Measurements from ENCODE around the gene POTEF.
A peak's percentile ranks its signal among the peaks of the same experiment; 100 is the strongest.
"Not testable (repeated sequence)": the region's sequence is repeated elsewhere in the genome, so short reads cannot be mapped to it uniquely, and the experiment has no call there.

POTEF gene

DNA sequence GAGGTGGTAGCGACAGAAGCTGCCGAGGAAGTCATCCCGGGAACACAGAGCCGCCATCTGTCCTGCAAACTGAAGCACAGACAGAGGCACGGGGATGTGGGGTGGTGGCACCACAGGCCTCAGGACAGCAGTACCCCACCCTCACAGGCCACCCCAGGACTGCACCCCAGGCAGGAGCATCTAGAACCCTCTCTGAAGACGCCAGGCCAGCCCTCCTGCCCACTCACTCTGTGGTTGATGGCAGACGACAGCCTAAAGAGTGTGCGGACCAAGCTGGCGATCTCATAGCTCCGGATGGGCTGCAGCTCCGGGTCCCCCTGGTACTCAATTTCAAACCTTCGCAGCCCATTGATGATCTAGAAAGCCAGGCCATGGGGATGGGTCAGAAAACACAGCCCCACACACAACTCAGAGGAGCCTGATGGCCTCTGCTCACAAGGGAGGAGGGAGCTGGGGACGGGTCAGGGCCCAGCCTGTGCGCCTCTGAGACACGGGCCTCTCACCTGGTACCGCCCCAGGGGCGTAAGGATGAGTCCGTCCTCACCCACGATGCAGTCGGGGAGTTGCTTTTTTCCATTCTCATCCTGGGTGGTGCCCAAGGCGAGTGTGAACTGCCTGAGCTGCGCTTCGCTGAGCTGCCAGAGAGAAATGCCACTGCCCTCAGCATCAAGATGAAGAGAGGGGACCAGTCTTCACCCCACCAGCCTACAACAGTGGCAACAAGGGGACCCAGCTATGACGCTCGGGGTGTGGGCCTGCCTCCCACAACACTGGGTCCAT lies 24.0 kb upstream of the POTEF start:
- DNase-seq, result no peak

DNA sequence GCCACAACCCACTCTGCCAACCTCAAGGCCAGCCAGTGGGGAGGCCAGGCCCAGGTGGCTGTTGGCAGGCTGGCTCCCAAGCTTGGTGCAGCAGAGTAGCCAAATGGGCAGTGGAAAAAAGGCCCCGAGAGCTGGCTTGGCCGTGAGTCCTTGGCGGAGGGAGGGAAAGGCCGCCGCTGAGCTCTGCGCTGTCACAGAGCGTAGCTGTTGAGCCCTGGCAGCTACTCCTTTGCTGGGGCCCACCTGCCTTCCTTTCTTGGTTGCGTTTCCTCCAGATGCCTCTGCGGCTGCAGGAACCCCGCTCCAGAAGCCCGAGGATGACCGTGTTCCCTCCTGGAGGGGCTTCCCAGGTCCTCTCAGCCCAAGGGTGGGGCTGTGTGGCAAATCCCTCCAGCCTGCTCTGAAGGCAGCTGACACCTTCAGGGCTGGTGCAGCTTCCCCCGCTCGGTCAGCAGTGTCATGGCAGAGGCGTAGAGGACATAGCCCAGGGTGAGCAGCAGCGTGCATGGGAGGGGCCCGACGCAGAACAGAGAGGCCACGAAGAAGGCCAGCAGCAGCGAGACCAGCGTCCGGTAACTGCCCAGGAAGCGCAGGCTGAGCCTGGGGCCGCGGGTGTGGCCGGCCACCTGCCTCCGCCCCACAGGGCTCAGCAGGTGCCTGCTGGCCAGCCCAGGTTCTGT lies 23.3 kb upstream of the POTEF start:
- not testable (repeated sequence) for DNase-seq

DNA sequence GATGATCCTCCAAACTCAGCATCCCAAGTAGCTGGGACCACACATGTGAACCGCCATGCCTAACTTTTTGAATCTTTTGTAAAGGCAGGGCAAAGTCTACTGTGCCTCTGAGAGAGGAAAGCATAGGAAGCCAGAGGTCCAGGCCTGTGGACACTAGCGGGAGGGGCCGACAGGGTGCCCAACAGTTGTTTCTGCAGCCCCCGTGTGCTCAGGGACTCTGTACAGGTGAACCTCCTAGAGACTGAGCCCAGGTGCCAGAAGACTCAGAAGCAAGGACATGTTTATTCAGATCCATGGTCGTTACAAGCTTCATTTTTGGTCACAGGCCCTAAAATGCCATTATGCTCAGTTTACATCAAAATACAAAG lies 22.1 kb upstream of the POTEF start:
- not testable (repeated sequence) for DNase-seq

DNA sequence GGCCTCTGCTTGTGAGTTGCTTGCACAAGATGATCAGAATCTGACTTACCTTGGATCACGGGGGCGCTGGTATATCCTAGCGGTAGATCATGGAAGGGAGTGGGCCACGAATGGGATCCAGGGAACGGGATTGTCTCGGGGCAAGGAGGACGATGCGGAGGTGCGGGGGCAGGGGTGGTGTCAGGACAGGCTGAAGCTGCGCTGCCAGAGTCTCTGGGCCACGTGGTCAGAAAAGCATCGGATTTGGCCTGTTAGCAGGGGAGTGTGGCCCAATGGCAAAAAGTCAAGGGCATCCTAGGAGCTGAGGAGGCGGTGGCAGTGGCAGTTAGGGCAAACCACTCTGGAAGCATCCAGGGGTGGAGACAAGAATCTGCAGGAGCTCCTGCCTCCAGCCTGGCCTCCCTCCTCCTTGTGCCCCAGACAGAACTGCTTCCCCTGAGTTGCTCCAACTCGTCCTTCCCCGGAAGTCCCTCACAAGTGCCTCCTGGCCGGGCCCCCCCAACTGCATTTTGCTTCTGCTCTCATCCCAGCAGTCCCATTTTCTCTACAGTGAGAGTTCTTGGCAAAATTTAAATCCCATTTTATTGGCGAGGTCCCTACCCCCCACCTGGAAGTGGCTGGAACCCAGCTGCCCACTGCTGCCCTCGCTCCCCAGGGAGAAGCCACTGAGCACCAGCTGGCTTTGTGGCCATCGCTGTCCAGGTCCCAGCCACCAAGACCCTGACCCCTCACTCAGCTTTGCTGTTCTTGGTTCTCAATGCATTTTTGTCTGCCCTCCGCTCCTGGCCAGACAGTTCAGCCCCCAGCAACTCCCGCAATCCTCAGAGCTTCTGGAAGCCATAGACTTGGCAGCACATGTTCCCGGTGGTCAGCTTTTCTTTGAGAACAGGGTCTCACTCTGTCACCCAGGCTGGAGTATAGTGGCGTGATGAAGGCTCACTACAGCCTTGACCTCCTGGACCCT lies 21.4 kb upstream of the POTEF start:
- DNase-seq, result no peak

DNA sequence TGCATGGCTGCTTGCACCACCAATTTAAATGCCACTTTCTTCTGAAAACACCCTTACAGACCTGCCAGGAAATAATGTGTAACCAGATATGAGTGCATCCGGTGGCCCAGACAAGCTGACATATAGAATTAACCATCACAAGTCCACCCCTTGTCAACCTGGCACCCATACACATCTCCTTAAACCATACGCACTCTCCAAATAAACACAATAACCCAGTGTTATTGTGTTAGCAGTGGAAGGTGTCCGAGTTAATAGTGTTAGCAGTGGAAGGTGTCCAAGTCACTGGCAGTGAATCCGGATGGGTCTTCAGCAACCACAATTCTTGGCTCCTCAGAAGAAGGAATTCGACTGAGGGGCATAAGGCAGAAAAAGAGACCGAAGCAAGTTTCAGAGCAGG lies 19.5 kb upstream of the POTEF start:
- DNase-seq, result not testable (repeated sequence)

DNA sequence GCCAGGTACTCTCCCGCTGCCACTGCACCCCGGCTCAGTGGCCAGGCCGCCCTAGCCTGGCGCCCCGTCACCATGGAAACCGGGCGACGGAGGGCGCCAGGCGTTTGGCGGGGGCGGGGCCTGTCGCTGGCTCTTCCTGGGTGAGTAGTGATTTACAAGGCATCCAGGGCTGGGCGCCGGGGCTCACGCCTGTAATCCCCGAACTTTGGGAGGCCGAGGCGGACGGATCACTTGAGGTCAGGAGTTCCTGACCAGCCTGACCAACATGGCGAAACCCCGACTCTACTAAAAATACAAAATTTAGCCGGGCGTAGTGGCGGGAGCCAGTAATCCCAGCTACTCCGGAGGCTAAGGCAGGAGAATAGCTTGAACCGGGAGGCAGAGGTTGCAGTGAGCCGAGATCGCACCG lies 16.0 kb upstream of the POTEF start, which contains the start of gene CCDC74B:
CCDC74B (minus strand) TSS at position 107 of the 409 bp plus-strand sequence. CDS start 116 bp downstream, outside the sequence.
- peak; percentile 32 for DNase-seq

DNA sequence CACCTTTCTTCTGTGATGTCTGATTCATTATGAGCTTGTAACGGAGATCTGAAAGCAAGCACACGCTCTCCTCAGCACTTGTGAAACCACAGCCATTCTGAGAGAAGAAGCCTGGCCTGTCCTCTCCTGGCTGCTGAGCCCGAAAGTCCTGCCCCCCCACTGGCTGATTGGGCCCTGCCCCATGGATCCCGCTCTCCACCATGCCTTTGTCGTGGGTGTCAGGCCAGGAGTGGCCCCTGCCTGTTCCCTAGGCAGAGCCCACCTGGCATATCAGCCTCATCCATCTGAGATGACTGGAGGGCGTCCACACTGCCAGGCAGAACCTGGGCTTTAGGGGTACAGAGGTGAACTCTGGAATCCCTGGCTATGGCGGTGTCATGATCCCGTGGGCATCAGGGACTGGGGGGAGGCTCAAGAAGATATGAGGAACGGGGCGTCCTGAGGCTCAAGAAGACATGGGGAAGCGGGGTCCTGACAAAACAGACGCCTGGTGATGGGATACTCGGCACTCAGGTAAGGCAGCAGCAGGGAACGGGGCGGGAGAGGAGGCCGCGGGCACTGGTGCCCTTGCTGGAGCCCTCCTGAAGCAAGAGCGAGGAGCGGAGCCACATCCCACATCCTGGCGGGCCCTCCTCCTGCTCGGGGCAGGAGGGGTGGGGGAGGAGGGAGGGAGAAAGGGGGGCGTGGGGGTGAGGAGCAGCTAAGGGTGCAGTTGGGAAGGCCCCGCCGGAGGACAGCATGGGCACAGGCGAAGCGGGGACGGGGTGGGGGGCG lies 14.4 kb upstream of the POTEF start:
- not testable (repeated sequence) for DNase-seq

DNA sequence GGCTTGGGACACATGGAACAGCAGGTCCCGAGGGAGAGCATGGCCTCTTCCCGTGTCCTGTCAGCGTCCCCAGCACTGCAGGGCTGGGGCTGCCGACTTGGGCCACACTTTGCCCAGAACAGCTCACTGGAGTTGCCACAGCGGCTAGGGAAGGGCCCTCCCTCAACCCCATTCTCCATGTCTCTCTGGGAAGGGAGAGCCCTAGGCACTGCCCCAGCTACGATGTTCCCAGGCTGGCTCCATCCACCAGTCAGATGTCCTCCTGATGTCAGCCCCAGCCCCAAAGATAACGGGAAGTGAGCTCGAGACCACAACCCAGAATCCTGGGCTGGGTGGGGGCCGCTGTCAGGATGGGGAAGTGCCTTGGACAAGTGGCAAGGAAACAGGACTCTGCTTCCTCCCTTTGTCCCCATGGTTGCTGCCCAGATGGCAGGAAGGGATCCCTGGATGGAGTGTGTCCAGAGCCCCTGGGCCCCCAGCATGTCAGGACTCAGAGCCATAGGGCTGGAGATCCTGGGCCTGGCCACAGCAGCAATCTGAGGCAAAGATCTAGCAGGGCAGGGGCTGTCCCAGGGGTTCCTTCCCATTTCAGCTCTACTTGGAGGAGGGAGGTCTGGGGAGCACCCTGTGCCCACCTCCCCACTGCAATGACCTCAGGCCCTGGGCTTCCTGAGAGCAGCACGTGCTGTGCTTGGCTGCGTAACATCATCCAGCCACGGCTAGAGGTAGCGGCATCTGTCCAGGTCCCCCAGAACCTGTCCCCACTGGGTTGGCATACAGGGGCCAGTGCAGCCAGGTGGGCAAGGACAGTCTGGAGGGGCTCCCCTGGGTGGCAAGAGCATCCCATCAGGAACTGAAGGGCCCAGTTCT lies 13.6 kb upstream of the POTEF start:
- not testable (repeated sequence) for DNase-seq

DNA sequence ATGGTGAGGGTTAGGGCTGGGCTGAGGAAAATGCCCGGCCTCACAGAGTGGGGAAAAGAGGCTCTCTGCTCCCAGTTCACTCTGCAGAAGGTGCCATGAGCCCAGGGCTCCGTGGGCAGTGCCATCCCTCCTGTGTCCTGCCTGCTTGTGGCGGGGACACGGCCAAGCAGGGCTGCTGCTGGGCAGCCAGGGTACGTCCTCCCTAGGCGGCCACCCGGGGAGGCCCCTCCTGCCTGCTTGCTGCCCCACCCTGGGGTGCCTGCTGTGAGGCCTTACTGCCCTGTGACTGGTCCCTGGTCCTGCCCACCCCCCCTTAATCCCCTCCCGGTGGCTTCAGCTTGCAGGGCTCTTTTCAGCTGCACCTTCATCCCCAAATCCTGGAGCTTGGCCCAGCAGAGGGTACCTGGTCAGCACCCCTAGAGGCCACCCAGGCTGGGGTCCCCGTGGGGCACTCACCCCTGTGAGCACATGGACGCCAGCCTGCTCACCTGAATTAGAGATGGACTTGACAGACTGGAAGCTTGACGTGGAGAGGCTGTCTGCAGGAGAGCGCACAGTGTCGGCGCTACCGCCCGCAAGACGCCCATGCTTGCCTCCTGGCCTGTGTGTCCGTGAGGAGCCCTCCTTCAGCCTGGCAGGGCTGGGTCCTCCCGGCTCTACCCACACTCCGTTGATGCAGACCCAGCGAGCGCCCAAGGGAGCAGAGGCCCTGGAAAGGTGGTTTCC lies 12.8 kb upstream of the POTEF start:
- DNase-seq, result not testable (repeated sequence)

DNA sequence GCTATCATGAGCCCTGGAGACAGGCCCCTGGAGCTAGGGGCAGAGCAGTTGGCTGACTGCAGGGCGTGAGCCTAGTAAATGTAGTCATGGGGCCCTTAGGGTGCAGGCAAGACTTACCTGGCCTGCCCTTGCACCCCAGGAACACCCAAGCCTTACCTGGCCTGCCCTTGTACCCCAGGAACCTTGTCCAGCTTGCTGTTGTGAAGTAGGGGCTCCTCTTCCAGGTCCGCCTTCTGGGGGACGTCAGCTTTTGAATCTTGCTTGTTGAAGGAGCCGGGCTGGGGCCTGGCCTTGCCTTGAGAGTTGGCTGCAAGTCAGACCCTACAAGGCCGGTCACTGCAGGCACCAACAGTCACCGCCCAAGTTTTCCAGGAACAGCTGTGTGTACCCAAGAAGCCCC lies 12.0 kb upstream of the POTEF start:
- DNase-seq, result not testable (repeated sequence)

DNA sequence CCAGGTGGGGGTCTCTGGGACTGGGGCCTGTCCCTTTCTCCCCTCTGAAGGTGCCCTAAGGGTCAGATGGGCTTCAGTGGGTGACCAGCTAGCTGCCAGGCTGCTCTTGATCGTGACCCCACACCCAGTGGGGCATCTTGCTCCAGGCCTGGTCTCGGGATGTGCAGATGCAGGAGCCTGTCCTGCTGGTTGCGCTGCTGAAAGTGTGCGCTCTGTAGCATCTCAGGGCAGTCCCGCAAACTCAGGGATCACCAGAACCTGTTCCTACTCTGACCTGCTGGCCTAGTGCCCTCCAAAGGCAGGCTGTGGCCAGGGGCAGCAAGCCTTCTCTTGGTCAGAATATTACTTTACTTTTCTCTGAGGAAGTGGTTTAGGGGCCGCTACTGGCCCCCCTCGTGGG lies 11.5 kb upstream of the POTEF start:
- DNase-seq, result not testable (repeated sequence)

DNA sequence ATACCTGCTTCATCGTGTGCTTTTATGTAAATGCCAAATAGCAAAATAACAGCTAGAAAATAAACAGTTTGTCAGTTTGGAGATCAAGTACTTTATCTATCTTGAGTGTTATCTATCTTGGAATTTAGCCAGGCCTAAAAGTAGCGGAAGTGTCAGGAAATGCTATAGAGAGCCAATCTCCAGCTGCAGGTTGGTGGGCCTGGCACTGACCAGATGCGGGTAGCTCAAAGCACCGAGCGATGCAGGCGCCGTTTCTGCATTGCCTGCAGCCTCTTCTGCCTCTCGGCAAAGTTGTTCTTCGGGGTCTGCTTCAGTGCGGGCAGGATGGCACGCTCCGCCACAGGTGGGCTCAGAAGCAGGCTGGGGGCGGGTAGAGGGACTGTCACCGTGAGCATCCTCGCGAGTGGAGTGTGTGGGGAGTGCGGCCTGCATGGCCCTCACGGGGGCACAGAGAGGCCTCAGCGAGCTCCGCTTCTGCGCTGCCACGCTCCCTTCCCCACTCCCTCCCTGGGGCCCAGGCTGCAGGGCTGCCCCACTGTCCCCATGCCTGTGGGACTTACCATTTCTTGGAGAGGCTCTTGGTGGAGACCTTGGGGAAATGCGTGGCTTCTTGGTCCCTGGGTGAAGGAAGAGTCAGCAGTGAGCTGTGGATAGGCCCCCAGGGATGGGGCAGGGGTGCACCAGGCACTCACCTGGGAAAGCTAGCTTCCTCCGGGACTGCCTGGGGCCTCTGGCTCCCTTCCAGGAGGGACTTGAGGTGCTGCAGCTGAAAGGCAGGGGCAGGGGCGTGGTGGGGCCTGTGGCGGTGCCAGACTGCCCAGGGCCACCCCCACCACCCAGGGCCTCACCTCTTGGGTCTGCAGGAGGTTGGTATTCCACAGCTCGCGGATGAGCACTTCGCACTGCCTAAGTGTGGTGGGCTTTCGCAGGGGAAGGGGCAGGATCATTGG lies 10.6 kb upstream of the POTEF start:
- DNase-seq, result not testable (repeated sequence)

DNA sequence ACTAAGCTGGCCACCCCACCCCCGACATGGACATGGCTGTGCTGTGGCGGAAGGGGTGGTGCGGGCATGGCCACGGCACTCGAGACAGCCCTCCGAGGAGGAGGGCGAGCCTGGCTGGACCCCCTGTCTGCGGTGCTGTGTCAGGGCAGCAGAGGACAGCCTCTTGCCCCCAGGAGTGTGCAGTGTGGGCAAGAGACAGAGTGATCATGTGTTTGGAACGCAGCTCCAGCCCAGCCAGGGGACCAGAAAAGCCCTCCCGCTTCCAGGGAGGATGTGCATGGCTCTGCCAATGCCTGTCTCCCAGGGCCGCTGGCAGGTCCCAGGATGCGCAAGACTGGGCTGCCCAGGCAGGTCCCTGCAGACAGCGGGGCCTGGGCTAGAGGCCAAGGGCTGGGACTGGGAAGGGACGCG lies 9.8 kb upstream of the POTEF start:
- DNase-seq, result not testable (repeated sequence)

DNA sequence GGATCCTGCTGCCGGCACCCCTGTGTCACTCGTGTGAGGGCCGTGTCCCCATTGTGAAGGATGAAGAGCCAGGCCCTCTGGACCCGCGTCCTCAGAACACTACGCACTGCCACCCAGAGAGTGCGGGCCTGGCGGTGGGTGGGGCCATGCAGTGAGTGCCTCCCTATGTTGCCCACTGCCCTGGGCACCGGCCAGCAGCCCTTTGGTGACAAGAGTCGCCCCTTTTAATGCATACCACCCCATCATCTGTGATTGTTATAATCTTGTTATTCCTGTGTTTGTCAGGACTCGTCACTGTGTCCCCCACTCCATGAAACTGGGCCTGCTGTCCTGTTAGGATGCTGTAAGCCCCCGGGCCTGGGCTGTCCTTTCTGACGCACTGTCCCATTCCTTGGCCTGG lies 9.3 kb upstream of the POTEF start:
- DNase-seq, result not testable (repeated sequence)

DNA sequence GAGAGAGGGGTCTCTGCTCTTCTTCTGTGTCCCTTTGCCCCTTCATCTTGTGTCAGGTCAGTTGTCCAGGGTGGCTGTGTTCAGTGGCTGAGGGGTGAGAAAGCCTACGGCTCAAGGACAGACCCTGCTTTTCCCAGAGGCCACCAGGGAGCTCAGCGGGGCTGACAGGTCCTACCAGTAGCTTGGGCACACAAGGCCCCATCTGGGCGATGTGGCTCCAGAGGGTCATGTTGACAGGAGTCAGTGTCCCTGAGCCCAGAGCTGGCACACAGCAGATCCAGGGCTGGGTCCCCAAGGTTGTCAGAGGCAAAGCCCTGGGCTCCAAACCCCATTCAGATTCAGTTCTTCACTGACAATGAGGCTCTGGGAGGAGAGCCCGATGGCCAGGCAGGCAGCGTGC lies 8.1 kb upstream of the POTEF start:
- not testable (repeated sequence) for DNase-seq

DNA sequence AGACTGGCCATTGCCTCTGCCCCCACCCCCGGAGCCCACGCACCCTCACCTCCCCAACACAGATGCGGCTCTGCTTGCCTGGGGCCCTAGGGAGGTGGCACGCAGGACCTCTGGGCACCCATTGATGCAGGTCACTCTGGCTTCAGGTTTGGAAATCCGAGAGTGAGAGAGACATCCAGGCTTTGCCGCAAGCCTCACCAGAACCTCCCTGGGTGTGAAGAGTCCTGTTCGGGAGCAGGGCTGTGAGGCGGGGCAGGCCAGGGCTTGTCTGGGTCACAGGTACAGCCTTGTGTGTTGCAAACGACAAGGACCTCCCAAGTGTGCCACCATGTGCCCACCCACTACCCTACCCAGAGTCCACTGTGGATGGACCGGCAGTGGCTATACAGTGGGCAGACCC lies 7.5 kb upstream of the POTEF start:
- DNase-seq, result not testable (repeated sequence)

DNA sequence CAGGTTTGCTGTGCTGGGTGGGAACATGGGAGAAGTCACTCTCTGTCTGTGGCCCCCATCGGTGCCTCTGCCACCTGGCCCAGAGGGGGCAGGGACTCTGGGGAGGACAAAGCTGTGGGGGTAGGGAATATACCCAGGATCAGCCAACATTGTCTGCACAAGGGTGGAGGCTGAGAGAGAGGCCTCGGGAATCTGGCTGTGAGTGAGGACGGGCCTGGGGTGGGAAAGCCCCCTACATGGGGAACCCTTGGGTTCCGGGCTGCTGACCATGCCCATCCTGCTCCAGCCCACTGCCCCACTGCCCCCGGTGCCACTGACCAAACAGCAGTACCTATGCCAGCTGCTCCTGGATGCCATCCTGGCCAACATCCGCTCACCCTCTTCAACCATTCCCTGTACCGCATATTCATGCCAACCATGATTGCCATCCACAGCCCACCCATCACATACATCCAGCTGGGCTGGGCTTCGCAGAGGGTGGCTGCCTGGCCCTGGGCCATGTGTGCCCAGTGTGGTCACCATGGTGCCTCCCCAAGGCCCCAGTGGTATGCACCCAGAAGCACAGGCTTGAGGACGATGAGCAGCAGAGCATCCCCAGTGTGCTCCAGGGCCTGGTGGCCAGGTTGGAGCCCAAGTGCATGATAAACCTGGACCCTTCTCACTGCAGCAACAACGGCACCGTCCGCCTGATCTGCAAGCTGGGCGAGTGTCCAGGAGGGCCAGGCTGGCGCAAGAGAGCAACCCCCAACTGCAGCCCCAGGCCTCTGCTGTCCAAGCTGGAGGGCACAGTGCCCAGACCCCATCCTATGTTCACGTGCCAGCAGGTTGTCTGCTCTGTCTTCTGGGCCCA lies 6.9 kb upstream of the POTEF start:
- no peak for DNase-seq

DNA sequence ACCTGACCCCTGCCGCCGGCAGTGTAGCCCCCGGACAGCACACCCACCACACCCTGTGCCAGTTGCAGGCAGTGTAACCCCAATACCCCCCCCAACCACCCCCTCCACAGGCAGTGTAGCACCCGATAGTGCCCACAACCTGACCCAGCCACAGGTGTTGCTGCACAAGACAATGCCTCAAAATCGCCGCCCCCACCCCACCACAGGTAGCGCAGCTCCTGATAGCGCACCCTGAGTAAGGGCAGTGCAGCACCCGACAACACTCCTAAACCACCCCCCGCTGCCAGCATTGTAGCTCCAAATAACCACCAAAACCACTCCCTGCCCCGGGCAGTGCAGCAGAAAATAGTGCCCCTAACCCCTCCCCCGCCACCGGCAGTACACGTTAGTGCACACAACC lies 558 bp downstream of the POTEF start:
- DNase-seq, result not testable (repeated sequence)

Measured in fibroblast of upper back skin (primary cell).